Fibroblast of skin of right biceps (primary cell): ENCODE data around the gene ZNRF1.
"Not testable (repeated sequence)": the region's sequence is repeated elsewhere in the genome, so short reads cannot be mapped to it uniquely, and the experiment has no call there.

Source experiments
- DNase-seq: peaks from one replicate; pipeline ENCODE4 v3.0.0-alpha.2; 2013

Gene ZNRF1

GRCh38 chr16:74998481-74999218 is at the start of gene ZNRF1:
Gene ZNRF1 (plus strand): TSS chr16:74999024. CDS start chr16:74999672, 648 bp downstream.
- peak; percentile 78 for DNase-seq

DNA sequence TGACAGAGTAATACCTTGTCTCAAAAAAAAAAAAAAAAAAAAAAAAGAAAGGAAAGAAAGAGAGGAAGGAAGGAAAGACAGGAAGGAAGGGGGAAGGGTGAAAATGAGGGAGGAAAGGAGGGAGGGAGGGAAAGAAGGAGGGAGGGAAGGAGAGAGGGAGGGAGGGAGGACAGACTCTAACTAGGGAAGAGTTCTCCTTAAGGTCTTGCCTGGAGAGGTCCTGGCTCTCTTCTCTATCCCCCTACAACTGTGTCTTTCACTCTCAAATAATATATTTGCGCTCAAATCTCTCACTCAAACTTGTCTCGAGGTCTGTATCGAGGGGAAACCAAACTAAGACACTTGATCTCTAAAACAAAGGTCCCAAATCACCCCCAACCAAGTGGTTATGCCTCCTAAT is 49.5 kb upstream of the ZNRF1 start:
- DNase-seq: no peak

- DNase-seq: no peak
Observed at GRCh38 chr16:74950511-74950910, 48.3 kb upstream of the ZNRF1 start.

DNA sequence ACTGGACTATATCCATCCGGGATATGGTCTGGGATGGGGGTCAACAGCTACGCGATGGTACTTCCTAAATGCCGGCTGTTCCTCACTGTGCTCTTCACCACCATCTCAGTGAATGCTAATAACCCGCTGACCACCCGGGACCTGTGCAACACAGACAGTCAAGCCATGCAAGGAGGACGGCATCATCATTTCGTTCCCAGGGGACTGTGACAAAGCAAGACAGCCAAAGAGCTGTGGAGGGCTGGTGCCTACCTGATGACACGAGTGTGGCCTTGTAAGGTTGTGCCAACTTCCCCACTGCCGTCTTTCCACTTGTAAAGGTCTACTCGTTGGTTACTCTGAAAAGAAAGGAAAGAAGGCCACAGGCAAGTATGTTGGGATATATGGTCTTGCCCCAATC is 47.6 kb upstream of the ZNRF1 start:
- no peak for DNase-seq

DNA sequence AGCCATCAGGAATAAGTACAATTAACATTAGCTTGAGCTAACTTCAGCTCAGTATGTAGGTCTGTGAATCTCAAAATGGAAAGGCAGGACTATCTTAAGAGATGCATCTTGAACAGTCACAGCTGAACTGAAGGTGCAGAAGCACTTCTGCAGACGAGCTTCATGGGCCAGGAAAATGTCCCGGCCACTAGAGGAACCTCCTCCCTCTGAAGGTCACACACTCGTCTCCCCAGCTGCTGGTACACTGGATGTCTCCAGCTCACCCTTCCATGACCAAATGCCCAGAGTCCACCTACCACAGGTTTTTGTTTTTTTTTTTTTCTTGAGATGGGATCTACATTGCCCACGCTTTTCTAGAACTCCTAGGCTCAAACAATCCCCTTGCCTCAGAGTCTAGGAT is 47.1 kb upstream of the ZNRF1 start:
- DNase-seq: no peak

GRCh38 chr16:74954763-74955162 is 44.1 kb upstream of the ZNRF1 start:
- no peak for DNase-seq

- DNase-seq: no peak
Observed at GRCh38 chr16:74973304-74973703, 25.5 kb upstream of the ZNRF1 start.

- no peak for DNase-seq
Observed at GRCh38 chr16:74975591-74975990, 23.2 kb upstream of the ZNRF1 start.

DNA sequence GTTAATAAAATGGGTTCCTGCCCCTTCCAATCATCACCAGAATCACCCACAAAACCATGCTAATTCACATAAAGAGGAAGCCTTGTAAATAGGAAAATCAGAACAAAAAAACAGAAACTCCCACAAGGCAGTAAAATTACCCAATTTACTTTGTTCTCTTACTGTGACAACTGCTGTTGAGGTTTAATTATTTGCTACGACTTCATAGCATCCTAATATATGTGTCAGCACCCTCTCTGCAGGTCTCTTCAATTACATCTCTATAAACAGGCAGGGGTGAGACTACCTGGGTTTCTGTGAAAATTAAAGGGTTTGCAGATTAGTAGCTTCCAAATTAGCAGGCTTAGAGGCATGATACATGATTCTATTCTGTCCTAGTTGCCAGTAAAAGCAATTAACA is 16.6 kb upstream of the ZNRF1 start:
- no peak for DNase-seq

DNA sequence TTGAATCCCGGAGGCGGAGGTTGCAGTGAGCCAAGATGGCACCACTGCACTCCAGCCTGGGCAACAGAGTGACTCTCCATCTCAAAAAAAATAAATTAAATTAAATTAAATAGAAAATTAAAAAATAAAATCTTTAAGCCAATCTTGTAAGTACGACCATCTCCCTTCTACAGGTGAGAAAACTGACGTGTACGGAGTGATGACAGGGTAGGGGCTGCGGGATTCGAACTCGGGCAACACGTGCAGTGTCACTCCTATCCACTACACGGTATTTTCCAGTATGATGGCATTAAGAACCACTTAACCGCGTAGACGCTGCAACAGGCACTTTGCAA is 14.7 kb upstream of the ZNRF1 start:
- DNase-seq: no peak

DNA sequence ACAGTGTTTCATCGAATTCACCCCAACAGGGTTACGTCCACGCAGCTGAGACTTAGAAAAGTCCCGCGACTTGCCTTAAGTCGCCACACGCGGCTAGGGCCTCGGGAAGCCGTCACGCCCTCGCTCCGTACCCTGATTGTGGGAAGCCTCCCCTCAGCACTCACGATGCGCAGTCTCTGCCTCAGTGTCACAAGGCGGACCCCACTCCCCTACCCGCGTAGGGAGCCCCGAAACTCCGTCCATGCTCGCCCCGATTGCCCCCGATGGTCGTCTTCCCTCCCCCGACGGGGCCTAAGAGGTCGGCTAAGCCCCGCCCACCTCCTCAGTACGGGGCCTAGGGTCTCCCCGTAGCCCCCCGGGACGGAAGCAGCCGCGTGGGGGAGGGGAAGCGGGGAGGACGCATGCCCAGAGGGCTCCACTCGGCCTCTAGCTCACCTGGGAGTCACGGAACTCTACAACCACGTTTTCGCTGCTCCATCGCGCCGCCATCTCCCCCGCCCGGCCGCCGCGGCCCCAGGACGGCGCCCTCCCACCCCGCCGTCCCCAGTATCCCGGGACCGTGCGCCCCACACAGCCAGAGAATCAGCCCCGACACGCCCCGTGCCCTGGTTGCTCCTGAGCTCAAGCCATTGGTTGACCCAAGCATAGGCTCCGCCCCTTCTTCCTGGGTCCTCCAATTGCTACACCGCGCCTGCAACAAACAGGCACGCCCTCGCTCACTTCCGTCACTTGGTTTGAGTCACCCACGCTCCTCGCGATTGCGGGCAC is 14.1 kb upstream of the ZNRF1 start, which contains the start of gene WDR59:
Gene WDR59 (minus strand): TSS at position 595 of the 768 bp plus-strand sequence. CDS start 106 bp downstream, at position 489.
- DNase-seq: peak; percentile 99

DNA sequence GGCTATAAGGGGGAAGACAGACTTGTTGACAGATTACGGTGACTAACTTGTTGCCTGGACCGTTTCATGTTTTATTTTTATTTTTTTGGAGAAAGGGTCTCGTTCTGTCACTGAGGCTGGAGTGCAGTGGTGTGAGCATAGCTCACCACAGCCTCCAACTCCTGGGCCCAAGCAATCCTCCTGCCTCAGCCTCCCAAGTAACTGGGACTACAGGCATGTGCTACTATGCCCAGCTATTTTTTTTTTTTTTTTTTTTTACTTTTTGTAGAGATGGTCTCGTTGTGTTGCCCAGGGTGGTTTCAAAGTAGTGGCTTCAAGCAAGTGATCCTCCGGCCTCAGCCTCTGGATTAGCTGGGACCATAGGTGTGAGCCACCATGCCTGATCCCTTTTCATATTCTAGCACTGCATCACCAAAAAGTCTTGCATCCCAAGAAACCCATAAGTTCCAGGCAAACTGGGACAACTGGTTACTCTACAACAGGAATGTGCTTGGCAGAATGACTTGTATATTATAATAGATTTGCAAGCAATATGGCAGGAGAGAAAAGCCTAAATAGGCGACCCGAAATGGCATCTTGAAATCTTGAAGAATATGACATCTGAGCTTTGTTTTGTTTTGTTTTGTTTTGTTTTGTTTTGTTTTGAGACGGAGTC is 11.7 kb upstream of the ZNRF1 start:
- no peak for DNase-seq

DNA sequence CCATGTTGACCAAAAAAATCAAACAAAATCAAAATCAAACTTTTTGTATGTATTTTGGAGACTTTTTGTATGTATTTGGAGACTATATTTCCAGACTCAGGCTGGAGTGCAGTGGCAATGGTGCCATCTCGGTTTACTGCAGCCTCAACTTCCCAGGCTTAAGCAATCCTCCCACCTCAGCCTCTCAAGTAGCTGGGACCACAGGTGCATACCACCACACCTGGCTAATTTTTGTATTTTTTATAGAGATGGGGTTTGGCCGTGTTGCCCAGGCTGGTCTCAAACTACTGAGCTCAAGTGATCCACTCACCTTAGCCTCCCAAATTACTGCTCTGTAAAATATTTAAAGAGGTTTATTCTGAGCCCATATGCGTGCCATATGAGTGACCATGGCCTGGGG is 9.0 kb upstream of the ZNRF1 start:
- DNase-seq: not testable (repeated sequence)

GRCh38 chr16:74990832-74991231 is 8.0 kb upstream of the ZNRF1 start:
- DNase-seq: no peak

DNA sequence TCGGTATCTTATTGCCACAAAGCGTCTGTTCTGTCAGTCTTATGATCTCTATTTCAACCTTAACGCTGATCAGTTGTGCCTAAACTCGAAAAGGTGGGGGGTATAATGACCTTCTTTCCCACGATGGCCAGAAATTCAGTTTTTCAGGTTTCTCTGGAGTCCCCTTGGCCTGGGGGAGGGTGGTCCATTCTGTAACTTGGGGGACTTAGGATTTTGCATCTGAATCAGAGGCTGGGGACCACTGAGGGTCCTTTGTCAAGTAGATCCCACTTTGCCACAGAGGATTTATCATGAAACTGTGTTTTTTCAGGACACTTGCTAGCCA is 7.6 kb upstream of the ZNRF1 start:
- DNase-seq: no peak

GRCh38 chr16:74991593-74992403 is 7.0 kb upstream of the ZNRF1 start:
- DNase-seq: no peak

DNA sequence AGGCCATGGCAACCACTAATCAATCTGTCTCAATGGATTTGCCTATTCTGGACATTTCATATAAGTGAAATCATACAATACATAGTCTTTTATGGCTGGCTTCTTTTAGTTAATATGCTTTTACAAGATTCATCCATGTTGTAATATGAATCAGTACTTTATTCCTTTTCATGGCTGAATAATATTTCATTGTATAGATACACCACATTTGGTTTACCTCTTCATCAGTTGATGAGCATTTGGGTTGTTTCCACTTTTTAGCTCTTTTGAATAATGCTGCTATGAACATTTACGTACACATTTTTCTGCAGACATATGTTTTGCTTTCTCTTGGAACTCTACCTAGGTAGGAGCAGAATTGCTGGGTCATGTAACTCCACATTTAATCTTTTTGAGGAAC is 2.8 kb upstream of the ZNRF1 start:
- DNase-seq: no peak

DNA sequence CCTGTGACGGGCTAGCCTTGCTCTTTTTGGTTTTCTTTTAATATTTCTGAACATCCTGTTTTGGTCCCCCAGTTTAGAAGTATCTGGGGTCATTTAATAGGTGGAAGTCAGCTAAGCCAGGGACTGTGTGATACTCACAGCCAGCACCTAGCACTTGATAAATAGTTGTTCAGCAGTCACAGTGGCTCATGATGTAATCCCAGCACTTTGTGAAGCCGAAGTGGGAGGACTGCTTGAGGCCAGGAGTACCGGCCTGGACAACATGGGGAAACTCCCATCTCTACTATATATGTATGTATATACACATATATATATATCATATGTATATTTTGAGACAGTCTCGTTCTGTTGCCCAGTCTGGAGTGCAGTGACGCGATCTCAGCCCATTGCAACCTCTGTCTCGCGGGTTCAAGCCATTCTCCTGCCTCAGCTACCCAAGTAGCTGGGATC is 1.8 kb upstream of the ZNRF1 start:
- no peak for DNase-seq

DNA sequence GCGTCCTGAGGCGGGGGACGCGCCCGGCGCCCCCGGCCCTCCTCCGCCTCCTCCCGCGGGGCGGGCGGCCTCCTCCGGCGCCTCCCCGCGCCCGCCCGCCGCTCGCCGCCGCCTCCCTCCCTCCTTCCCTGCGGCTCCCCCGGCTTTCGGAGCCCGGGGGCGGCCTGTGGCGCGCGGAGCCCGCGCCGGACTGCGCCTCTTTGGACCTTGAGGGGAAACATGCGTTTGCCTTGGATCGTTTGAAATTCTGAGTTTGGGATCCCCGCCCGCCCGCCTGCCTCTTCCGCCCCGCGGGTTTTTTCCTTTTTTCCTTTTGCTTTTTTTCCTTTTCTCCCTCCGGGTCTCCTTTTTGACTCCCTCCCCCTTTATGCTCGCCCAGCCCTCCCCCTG is 390 bp downstream of the ZNRF1 start:
- DNase-seq: peak; percentile 37

- DNase-seq: peak; percentile 41
Observed at GRCh38 chr16:74999609-75000480, 1.0 kb downstream of the ZNRF1 start.

DNA sequence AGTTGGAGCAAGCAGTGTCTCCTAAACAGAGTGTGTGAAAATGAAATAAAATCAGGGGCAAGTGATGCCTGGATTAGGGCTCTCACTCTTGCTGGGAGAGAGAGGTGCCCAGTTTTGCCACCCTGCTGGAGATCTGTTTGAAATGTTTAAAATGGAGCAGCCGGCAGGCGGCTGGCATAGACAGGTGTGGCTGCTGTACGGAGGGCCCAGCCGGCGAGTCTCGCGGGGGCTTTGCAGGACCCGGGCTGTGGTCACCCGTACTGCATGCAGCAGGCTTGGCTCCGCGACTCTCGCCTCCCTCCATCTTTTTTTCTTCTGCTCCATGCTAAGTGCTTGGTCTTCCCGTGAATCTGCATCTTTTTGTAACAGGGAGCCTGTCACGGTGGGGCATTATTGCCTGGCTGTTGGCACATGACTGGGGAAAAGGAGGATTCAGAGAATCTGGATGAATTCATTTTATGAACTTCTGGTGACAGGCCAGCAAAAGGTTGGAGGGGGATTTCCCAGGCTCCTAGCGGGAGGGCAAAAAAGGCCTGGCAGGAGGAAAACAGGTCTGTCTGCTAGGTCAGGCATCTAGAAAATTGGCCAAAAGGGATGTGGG is 1.8 kb downstream of the ZNRF1 start:
- DNase-seq: peak; percentile 24

DNA sequence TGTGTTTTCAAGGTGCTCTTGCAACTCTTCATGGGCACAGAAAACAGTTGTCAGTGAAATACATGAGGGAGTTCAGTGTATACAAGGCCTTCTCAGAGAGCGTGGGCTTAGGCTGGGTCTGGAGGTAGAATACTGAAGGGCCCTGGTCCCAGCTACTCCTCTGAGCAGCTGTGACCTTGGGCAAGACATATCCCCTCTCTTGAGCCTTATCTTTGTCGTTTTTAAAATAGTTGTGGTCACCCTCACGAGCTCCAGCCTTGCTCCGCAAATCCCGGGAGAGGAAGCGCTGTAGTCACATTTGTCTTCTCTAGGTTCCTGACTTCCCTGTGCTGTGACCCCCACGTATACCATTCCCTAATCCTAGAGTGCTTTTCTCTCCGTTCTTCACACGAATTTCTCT is 3.6 kb downstream of the ZNRF1 start:
- no peak for DNase-seq
